GM19025 (cell line): ENCODE results near the gene KRTAP20-2.

Experiments used
- ATAC-seq: cut with Tn5 transposase; IDR thresholded peaks from one replicate; pipeline ENCODE4 v1.9.1; 2021; ENCODE audit warnings: mild to moderate bottlenecking, low read depth, moderate library complexity; ENCODE audit not compliant: unreplicated experiment

Gene KRTAP20-2

DNA sequence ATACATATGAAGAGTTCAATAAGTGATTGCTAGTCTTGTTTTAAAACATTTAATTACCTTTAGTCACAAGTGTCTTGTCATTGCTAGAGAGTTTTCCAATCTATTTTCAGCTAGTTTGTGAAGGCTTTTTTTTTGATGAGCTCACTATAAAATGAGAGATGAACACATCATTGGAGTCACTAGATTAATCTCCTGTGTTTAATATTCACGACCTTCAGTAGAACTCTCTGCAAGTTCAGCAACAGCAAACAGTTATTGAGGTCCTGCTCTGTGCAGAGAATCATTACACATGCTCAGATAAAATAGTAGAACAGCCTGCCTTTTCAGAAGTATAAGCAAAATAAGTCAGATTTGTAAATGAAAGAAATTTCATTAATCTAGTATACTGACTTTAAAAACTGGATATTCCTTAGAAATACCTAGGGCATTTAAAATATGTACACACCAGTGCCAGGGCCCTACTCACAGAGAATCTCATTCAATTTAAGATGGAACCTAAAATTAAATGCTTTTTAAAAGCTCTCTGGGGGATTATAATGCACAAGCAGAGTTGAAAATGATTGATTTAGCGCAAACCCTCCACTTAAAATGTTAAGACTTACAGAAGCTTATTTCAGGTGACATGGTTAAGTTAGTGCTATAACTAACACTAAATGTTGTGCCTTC, 38.1 kb downstream of the KRTAP20-2 start:
- ATAC-seq: no peak

DNA sequence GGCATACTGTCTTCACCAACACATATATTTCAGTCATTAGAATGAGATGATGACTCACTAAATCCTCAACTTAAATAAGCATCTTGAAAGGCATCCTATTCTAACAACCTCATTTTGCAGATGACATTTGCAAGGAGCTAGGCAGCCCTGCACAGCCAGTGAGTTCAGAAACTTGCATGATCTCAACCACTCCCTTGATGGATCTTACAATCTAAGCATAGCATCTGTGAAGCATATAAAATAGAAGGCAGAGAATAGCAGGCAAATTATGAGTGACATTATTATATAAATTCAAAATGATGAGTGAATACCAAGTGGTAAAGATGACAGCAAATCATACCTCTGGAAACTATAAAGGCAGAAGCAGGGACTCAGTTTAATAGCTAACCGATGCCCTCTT, 39.3 kb downstream of the KRTAP20-2 start:
- no peak for ATAC-seq

DNA sequence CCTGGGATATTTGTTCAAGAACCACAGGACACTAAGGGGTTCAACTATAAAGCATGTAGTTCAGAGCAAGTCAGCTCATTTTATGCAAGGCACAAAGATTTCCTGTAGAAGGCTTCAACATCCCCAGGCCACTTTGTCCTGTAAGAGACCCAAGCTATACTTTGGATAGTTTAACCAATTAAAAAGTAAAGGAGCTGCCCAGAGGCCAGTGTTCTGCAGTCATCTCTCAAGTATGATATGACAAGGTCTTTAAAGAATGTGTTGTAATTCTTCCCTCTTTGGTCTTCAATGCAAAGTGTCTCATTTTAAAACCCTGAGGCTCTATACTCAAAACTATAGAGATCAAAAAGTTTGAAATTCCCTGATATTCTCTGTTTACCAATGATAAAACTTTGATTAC, 41.7 kb downstream of the KRTAP20-2 start:
- no peak for ATAC-seq

DNA sequence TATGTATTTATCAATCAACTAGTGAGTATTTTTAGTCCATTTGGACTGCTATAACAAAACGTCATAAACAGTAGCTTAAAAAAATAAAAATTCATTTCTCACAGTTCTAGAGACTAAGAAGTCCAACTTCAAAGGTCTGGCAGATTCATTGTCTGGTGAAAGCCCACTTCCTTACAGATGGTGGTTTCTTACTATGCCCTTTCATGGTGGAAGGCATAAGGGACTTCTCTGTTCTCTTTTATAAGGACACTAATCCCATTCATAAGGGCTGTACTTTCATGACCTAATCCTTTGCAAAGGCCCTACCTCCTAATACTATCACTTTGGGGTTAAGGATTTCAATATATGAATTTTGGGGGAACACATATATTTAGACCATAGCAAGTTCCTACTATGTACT, 45.6 kb downstream of the KRTAP20-2 start:
- ATAC-seq: no peak

DNA sequence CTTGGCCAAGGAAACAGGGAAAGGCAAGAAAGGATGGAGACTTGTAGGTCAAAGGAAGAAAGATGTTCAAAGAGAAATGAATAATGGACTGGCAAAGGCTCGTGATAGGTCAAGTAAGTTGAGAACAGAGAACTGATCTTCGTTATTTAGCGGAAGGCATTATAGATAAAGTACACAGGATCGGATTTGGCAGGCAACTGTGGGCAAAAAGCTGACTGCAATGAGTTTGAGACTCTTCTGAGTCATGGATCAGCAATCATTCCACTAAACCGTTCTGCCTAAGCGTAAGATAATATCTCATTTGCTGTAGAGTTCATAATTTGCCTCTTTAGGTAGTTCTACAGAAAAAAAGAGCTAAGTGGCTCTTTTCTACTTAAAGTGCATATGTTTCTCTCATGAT, 49.5 kb downstream of the KRTAP20-2 start:
- ATAC-seq: no peak
